Measurements from ENCODE around the gene PSMB3.
"Not testable (repeated sequence)": the region's sequence is repeated elsewhere in the genome, so short reads cannot be mapped to it uniquely, and the experiment has no call there.

PSMB3 gene

GRCh38 chr17:38749223-38750043 is 3.1 kb upstream of the PSMB3 start:
- no peak for DNase-seq (ENCODE audit: low read depth)

DNA sequence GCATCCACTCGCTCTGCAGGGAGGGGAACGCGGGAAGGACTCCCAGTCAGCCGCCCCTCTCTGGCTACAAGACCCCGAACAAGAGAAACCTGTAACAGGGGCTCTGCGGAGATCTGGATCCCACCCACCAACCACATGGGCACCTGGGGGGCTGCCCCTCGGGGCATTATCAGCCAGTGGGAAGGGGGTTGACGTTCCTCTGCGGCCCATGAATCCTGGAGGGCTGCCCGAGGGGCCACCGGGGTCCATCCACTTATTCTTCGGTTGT is 2.6 kb upstream of the PSMB3 start:
- no peak for DNase-seq (ENCODE audit: low read depth)

GRCh38 chr17:38750312-38751121 is 2.0 kb upstream of the PSMB3 start:
- DNase-seq (ENCODE audit: low read depth) = no peak

- no peak for DNase-seq (ENCODE audit: low read depth)
Observed at GRCh38 chr17:38751144-38751807, 1.3 kb upstream of the PSMB3 start.

DNA sequence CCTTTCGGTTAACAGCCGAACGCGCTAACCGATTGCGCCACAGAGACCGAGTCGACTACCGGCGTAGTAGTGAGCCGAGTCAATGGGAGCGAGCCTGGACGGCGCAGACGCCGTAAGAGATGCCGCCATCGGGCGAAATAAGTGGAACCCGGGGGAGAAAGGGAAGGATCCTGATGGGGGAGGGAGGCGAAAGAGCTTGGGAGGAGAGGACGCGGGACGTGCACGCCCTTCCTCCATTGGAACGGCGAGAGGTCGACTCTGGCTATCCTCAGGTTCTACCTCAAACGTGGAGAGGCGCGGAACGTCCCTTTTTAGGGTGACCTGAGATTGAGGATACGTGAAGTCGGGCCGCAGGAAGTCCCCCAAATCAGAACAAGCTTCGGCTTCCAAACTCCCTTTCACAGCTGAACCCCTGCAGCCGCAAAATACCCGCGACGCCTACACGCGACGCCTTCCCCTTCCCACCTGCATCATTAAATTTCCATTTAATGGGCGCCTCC is 683 bp upstream of the PSMB3 start:
- DNase-seq (ENCODE audit: low read depth) = peak; percentile 68

DNA sequence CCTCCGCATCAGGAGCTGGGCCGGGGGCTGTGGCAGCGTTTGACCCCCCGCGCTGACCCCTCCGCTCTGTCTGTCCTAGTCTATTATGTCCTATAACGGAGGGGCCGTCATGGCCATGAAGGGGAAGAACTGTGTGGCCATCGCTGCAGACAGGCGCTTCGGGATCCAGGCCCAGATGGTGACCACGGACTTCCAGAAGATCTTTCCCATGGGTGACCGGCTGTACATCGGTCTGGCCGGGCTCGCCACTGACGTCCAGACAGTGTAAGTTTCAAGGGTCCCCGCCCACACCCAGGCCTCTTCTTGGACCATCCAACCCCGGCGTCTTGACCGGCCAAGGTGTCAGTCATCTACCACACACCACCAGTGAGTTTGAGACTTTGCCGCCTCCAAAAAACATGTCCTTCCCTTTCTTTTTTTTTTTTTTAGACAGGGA is 548 bp downstream of the PSMB3 start:
- no peak for DNase-seq (ENCODE audit: low read depth)

DNA sequence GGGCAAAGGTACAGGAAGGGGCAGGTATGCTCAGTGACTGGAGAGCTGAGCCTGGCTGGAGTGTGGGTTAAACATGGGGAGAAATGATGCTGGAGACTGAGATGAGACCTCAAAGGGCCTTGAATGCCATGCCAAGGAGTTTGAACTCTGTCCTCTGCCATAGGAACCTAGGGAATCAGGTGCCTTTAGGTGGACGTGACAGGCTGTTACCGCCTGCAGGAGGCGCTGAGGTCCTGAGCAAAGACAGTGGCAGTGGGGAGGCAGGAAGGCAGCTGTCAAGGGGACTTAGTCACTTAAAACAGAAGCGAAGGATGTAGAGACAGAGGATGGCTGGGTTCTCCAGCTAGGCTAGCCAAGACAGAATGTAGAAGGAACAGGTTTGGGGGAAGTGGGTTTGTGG is 9.1 kb downstream of the PSMB3 start:
- DNase-seq (ENCODE audit: low read depth) = no peak

- DNase-seq (ENCODE audit: low read depth) = no peak
Observed at GRCh38 chr17:38762231-38762630, 9.7 kb downstream of the PSMB3 start.

- no peak for DNase-seq (ENCODE audit: low read depth)
Observed at GRCh38 chr17:38766341-38766740, 13.8 kb downstream of the PSMB3 start.

DNA sequence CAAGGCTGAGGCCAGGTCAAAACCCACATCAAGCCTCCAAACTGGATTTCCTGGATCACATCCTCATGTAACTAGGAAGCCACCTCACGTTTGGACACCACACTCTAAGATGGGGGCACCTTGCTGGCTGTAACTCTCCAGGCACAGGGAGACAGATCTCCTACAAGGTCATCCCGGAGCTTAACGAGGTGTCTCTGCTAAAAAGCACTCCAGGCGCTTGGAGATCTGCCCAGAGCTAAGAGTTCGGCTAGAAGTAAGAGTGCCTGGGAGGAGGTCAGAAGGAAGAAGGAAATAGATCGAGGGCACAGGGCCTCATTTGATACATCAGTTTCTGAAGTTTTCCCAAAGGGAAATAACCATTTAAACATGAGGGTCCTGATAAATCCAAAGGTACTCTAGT is 15.9 kb downstream of the PSMB3 start:
- DNase-seq (ENCODE audit: low read depth) = no peak

DNA sequence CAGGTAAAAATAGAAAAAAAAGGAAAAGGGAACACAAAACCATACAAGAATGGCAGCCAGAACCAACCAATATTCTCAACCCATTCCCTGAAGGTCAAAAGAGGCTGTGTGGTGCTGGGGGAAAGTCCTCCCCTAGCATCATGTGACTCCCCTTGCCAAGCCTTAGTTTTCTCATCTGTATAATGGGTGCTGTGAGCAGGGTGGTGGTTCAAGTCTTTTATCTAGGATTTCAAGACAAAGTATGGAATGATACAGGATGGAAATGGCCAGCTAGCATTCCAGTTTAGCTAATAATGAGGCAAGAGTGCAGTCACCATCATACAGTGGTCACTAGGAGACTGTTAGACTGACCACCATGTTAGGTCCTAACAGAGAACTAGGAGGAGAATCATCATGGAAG is 20.7 kb downstream of the PSMB3 start:
- DNase-seq (ENCODE audit: low read depth) = no peak

- no peak for DNase-seq (ENCODE audit: low read depth)
Observed at GRCh38 chr17:38777641-38778250, 25.2 kb downstream of the PSMB3 start.

DNA sequence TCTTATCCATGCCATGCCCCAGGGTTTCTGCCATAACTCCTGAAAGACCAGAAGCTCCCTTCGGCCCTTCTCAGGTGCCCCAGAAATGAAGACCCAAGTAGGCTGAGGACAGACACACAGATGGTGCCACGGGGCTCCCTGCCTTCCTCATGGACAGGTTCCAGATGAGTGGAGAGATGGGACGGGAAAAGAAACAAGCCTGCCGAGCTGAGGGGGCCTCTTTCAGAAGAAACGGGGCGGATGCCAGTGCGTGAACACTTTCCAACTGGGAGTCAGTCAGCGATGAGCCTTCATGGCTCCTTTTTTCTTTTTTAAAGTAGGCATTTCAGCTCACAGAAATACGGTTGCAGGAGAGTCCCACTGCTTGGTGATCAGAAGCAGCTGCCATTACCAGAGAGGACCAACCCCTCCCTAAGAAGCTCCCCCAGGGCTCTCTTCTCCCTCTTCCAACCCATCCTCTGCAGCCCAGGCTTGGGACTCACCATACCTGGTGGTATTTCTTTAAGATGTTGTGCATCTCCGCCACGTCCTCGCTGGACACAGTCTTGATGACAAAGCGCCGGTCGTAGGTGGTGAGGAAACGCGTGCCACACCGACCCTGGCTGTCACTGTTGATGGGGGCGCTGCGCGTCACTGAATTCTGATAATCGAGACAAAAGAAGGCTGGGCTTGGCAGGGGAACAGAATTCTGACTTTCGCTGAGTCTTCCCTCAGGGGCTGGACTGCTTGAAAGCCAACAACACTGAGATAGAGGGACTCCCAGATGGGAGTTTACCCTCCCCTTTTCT is 27.6 kb downstream of the PSMB3 start:
- DNase-seq (ENCODE audit: low read depth) = no peak

GRCh38 chr17:38783227-38783626 is 30.7 kb downstream of the PSMB3 start:
- DNase-seq (ENCODE audit: low read depth) = no peak

DNA sequence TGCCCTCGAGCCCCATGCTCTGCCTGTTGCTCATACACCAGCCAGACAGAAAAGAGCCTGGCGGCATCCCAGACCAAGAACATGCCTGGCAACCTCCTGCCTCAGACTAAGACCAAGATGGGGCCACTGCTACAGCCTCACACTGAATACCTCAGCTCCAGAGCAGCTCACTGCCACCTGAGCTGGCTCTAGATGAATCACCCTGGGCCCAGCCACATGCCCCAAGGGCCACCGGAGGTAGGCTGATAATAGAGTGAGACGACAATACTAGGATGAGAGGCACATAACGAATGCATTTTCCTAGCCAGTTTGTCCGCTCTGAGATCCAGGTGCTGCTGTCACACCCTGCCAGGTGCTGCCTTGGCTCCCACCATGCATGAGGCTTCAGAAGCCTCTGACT is 33.8 kb downstream of the PSMB3 start:
- DNase-seq (ENCODE audit: low read depth) = no peak

GRCh38 chr17:38787999-38788398 is 35.5 kb downstream of the PSMB3 start:
- DNase-seq (ENCODE audit: low read depth) = not testable (repeated sequence)

DNA sequence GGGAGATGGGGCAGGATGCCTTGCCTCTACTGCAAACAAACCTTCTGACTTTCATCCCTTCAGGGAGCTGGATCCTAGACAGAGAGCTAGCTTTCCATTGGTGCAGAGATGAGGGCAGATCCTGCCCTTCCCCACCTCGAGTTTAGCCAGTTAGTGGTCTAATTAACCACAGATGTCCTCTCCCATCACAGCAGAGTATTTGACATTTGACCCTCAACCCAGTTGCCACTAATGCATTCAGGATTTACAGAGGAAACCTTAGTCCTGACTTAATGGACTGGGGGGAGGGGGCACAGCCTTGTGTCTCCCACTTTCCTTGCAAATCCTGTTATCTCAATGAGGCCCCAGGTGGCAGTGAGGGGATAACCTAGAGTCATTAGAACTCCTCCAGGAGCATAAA is 36.6 kb downstream of the PSMB3 start:
- no peak for DNase-seq (ENCODE audit: low read depth)

DNA sequence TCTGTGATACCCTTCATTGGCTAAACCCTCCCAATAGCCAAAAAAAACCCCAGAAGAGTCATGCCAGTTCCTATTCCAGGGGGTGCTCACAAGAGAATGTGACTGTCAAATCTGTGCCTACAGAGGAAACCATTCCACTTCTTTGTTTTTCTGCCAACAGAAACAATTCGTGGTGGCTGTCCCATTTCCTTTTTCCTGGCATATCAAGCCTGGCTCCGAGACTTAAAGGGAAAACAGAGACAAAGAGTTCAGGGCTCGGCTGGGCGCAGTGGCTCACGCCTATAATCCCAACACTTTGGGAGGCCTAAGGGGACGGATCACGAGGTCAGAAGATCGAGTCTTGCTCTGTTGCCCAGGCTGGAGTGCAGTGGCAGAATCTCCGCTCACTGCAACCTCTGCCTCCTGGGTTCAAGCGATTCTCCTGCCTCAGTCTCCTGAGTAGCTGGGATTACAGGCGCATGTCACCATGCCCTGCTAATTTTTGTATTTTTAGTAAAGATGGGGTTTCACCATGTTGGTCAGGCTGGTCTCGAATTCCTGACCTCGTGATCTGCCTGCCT is 37.7 kb downstream of the PSMB3 start:
- not testable (repeated sequence) for DNase-seq (ENCODE audit: low read depth)

DNA sequence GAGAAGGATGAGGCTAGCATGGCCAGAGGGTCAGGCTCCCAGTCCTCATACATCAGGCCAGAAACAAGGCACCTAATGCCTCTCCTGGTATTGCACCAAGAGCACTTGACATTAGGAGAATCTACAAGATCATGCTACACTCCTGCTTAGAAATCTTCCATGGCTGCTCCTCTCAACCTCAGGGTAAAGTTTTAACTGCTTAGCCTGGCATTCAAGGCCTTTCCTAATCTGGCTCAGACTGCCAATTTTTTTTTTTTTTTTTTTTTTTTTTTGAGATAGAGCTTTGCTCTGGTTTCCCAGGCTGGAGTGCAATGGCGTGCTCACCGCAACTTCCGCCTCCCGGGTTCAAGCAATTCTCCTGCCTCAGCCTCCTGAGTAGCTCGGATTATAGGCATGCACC is 38.6 kb downstream of the PSMB3 start:
- no peak for DNase-seq (ENCODE audit: low read depth)

- no peak for DNase-seq (ENCODE audit: low read depth)
Observed at GRCh38 chr17:38794221-38794620, 41.7 kb downstream of the PSMB3 start.

DNA sequence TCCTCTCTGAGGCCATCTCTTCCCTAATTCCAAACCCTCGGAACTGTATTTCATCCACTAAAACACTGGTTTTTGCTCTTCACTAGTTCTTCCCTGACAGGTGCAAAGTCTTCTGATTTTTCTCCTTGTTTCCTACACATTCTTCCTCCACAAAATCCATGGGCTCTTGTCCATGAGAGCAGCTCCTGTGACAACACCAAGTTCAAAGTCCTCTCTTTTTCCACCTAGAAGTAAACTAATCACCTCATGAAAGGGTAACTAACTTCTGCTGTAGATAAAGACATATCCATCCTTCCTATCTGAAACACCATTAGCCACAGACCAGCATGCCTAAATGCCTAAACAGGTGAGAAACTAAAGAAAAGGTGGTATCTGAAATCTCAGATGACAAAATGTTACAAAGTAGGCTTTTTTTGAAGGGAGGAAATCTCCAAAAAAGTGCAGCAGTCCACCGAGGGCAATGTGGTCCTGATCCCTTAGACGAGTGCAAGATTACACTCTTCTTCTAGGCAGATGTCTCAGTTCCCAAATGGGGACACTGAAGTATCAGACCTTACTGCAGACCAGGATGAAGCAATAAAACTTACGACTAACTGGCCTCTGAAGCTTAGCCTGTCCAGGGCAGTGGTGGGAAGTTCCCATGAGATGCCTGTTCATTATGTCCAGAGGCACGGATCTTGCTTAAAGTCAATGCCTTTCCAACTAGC is 44.1 kb downstream of the PSMB3 start:
- DNase-seq (ENCODE audit: low read depth) = no peak

Measured in stromal cell of bone marrow (primary cell).